Fibroblast of skin of scalp (primary cell): ENCODE measurements around the gene CELF4.

Source experiments
- DNase-seq: peaks from one replicate; pipeline ENCODE4 v3.0.0-alpha.2; 2013

CELF4 gene

DNA sequence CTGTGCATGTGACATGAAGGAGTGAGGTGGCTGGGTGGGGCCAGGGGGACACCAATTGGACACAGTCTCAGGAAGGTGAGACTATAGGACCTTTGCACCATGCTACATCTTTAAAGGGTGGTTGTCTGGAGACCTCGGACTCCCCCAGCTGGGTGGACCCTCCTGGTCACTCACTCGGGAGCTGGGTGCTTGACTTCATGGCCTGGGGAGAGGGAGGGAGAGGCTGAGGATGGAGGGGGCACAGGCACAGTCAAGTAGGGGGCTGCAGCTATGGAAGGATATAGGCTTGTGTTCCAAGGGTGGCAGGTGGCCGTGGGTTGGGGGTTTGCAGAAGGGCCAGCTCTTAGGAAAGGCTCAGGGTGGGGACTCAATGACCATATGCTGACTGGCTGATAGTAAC, 7.1 kb upstream of the CELF4 start:
- no peak for DNase-seq

- no peak for DNase-seq
Measured at GRCh38 chr18:37571266-37571665, 5.7 kb upstream of the CELF4 start.

DNA sequence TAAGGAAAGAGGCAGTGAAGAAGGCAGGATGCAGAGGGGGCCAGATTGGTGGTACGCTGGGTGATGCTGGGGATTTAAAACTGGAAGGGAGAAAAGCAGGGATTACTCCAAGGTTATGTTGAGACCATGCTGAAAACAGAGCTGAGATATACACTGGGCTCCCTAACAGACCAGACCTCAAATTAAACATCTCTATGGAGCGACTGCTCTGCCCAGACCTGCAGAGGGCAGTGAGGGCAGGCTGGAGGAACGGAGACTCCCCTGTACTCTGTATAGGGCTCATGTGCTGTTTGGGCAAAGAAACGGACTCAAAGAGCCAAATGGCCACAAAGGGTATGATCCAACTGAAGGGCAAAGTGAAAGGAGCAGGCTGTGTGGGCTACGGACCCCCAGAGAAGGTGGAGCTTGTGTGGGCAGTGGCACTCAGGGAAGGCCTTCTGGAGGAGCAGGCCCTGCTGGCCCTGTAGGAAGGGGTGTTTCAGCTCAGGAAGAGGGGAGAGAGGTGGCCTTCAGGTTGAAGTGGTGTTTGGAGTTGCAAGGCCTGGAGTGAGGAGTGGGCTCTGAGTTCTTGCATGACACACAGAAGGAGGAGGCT, 4.8 kb upstream of the CELF4 start:
- DNase-seq, result no peak

- no peak for DNase-seq
Measured at GRCh38 chr18:37568671-37569070, 3.1 kb upstream of the CELF4 start.

GRCh38 chr18:37567994-37568359, 2.4 kb upstream of the CELF4 start:
- no peak for DNase-seq

DNA sequence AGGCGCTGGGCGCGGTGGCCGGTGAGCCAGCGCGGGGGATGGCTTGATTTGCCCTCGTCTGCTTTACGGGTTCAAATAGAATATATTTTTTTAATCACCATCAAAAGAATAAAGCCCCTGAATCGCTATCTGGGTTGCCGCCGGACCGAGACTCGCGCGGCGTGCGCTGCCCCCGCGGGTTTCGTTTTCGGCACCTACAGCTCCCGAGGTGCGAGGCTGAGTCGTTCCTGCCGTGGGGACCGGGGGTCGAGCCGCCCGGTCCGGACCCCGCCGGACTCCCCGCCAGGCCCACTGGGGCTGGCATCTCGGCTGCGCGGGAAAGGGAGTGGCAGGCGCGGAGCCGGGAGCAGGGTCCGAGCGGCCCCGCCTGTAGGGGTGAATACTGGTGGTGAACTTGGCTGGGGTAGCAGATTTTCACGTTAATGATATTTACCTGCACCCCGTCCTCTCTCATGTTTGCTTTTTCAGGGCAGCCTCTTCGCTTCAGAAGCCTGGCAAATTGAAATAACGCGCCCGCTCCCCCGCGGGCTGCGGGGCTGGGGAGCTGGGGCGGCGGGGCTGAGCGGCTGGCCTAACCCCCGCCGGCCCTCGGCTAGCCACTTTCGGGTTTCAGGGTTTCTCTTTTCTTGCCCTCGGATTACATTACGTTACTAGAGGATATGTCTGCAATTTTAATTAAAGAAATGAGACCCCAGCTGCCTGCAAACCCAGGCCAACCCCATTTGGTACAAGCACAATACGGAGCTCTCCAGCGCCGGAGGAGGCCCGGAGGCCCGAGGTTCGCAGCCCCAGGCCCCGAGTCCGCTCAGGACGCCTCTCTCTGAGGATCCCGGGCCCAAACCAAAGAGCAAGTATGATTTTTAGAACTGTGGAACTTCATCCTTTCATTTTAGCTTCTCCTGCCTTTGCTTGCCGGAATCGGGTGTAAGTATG, 1.7 kb upstream of the CELF4 start:
- no peak for DNase-seq

- DNase-seq, result no peak
Measured at GRCh38 chr18:37566479-37567060, 972 bp upstream of the CELF4 start.

DNA sequence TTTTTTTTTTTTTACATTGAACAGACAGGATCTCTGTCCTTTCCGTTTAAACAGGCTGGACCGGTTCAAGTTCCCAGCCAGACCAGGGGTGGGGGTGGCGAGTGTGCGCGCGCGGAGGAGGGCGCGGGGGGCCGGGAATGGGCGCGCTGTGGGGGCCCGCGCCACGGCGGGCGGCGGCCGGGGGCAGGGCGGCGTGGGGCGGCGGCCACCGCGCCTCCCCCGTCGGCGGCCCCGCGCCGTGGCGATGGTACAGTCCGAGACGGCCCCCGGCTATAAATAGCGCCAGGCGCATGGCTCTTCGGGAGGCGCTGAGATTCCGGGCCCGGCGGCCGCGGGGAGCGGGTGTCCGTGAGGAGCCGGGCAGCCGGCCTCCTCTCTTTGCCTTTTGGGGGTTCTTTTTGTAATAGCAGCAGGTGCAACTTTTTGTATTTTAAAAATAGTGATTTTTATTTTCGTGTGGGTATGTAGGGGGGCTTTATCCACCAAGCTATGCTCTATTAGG, 430 bp upstream of the CELF4 start:
- DNase-seq, result peak; percentile 42

GRCh38 chr18:37564711-37565100, 892 bp downstream of the CELF4 start:
- DNase-seq, result peak; percentile 51

- DNase-seq, result no peak
Measured at GRCh38 chr18:37563931-37564392, 1.6 kb downstream of the CELF4 start.

- DNase-seq, result no peak
Measured at GRCh38 chr18:37561986-37562385, 3.6 kb downstream of the CELF4 start.

DNA sequence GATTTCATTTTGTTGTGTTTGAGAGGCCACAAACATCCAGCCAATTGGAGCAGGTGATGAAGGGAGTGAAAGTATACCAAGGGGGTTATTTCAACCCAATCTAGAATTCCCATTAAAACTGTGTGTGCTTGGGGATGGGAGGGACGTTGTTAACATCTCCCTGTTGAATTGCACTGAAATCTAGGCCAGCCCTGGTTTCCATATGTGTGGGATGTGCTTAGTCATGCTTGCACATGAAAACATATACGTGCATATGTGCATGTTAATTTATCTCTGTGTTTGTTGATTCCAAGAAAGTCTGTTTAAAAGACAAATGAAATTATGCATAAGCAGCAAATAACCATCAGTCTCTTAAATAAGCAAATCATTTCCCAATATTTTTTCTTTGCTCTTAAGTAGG, 5.6 kb downstream of the CELF4 start:
- DNase-seq, result no peak

- no peak for DNase-seq
Measured at GRCh38 chr18:37559194-37559593, 6.4 kb downstream of the CELF4 start.

DNA sequence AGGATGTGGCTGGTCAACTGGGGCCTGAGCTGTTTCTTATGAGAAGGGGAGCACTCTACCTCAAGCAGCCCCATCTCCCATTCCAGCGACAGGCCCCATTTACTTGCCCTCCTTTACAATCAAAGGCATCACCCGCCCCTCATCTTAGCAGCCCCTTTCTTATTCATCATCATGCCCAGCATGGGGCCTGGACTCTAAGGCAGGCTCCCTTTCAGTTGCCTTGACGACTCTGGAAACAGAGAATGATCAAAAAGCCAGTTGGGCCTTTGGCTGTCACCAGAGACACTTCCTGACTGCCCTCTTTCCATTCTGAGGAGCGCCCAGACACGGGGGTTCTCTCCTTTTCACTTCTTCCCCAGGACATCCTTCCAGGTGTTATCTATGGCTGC, 11.2 kb downstream of the CELF4 start:
- no peak for DNase-seq

DNA sequence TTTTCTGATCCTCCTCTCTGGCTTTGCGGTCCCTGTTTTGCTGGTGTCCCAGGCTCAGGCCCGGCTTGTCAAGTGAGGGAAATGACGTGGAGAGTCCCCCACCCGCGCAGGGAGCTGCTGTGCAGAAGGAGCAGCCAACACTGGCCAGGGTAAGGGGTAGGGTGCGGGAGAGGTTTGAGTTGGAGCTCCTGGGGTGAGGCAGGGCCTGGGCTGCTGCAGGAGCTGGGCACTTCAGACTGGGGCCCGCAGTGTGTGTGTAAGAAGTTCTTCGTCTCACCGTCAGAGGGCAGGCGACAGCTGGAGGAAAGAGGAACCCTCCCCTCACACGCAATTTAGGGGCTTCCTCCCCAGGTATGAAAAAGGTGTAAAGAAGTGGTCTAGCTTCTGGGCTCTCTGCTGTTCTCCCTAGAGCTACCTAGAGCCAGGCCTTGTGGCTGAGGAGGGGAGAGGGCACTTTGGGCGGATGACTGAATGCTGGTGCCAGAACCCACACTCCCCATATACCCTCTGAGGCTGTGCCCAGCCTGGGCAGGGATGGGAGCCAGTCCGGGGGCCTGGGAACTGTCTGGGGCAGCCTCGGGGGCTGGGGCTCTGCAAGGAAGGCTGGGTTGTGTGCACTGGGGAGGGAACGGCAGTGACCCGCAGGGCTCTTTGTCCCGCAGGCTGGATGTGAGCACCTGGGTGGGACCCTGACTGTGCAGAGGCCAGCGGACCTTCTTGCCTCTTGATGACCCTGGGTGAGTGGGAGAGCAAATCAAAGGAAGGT, 11.8 kb downstream of the CELF4 start:
- no peak for DNase-seq

- no peak for DNase-seq
Measured at GRCh38 chr18:37552286-37552685, 13.3 kb downstream of the CELF4 start.

DNA sequence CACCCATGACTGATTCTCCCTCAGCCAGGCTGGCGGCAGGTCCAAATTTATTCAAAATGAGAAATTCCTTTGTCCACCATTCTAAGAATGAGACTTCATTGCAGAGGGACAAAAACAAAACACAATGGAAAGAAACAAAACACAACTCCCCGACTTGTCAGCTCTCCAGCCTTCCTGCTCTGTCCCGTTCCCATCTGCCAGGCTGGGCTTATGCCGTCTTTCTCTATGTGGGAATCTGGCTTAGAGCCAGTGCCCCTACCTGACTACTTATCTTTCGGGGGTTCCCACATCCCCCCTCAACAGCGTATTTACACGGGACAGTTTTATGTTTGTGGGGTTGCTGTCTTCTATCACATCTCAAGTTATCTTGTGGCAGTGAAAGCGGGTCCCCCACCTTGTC, 13.8 kb downstream of the CELF4 start:
- DNase-seq, result no peak

DNA sequence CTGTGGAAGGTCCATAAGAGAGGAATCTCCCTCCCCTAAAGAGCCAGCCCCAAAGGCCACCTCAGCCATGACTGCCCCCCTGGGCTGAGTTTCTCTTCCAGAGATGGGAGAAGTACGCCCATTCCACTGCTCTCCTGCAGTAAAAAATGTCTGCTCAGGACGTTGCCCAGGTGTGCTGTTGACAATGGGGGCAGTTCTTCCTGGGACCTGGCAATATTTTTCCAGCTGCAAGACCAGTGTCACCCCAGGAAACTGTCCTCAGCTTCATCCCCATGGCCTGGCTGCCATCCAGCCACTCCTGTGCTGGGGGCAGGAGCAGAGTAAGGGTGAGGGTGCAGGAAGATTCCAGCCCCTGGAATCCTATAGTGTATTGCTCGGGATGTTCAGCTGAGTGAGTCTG, 14.3 kb downstream of the CELF4 start:
- no peak for DNase-seq

DNA sequence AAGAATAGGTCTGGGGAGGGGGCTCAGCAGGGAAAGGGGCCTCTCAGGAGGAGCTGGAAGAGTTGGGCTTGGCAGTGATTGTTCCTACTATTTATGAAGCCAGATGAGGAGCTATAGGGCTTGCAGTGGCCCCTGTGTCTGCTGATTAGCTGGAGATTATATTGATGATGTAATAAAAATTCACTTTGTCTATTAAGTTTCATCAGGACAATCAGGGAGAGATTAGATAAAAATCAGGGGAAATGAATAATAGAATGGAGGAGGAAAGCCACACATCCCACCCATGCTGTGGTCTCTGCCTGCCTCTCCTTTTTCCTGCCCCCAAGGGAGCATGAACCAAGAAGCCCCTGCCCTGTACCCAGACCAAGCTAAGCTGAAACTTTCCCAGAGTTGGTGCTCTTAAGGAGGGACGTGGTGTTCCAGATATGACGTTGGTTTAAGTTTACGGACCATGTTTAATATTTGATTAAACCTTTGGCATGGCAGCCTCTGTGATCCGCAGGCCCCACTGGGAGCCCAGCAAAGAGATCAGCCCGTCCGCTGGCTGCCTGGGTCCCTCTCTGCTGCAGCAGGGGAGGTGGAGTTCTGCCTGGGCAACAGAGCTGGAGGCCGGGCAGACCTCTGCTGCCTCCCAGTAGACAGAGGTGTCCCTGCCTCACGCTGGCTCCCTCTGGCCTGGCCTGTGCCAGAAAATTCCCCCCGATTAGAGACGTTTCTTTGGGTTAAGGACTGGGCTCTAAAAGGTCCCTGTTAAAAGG, 15.3 kb downstream of the CELF4 start:
- no peak for DNase-seq

- DNase-seq, result no peak
Measured at GRCh38 chr18:37548679-37549289, 16.8 kb downstream of the CELF4 start.

DNA sequence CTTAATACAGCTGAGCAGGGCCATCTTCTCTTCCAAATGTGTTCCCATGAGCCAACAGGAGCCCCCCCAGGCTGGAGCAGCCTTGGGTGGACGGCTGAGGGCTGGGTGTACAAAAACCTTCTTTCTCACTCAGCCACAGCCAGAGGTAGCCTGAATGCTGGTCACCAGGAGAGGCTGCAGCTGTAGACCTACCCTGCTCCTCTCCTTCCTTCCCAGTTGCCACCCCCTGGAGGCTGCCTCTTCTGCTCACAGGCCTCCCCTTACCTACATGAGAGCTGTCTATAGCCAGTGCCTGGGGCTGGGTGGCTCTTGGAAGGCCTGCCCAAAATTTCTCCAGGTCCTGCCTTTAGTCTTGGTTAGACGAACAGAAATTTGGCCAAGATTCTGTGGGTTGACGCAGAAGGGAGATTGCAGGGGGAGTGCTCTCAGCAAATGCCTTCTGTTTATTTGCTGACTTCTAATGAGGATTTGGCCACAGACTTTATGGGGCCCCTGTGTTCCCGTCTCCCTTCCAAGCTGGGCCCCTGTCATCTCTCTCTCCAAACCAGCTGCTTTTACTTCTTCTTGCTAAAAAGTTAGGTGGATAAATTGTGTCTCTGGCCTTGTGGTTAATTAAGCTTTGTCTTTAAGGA, 18.3 kb downstream of the CELF4 start:
- DNase-seq, result no peak
